HEK293T (cell line): ENCODE data around the gene ADPRHL1.

Source experiments
- BHLHE40 ChIP-seq: fragments of 450-650 bp; IDR thresholded peaks from 2 replicates; pipeline ENCODE4 v1.6.1; 2016; ENCODE audit warnings: mild to moderate bottlenecking, moderate library complexity, borderline replicate concordance
- ELF4 ChIP-seq: fragments of 450-650 bp; IDR thresholded peaks from 2 replicates; pipeline ENCODE4 v1.6.1; 2017; ENCODE audit warnings: antibody characterized with exemption
- FOXA1 ChIP-seq: fragments of 450-650 bp; IDR thresholded peaks from 2 replicates; pipeline ENCODE4 v1.6.1; 2016; ENCODE audit warnings: mild to moderate bottlenecking
- FOXK2 ChIP-seq: fragments of 450-650 bp; IDR thresholded peaks from 2 replicates; pipeline ENCODE4 v1.6.1; 2016; ENCODE audit warnings: mild to moderate bottlenecking
- LEF1 ChIP-seq: fragments of 450-650 bp; IDR thresholded peaks from 2 replicates; pipeline ENCODE4 v1.6.1; 2017; ENCODE audit warnings: mild to moderate bottlenecking, borderline replicate concordance
- NFRKB ChIP-seq: fragments of 450-650 bp; IDR thresholded peaks from 2 replicates; pipeline ENCODE4 v1.6.1; 2016; ENCODE audit warnings: mild to moderate bottlenecking, moderate library complexity
- SP1 ChIP-seq: fragments of 450-650 bp; IDR thresholded peaks from 2 replicates; pipeline ENCODE4 v1.6.1; 2017
- ZNF384 ChIP-seq: fragments of 450-650 bp; IDR thresholded peaks from 2 replicates; pipeline ENCODE4 v1.6.1; 2016

DNA sequence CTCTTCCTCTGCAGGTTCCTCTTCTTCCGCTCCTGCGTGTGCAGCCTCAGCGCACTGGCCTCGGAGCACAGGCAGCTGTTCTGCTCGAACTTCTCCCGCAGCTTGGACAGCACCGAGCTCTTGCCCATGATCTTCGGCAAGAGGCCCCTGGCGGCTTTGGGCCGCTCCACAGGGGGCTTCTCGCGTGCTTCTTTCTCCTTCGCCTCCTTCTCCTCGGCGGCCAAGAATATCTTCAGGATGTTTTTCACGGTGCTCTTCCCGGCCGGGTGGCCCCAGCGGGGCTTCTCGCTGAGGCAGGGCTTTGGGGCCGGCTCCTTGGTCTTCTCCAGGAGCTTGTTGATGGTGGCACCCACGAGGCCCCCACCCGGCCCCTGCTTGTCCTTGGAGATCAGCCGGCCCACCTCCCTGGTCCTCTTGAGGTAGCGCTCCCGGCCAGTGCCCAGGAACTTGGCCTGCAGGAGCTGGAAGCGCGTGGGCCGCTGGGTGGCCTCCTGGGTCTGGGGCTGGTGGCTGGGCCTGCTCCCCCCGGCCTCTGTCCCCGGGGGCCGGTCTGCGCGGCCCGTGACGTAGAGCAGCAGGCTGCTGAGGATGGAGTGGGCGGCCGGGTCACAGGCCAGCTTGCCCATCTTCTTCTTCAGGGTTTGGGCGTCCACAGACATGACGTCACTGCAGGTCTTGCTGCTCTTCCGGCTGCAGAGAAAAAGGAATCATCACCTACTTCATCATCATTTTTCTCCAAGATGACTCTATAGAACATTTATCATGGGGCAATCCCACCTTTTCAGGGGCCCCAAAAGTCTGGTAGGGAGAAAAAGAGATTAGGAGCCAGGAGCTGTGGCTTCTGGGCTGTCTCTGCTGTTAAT is 45.5 kb downstream of the ADPRHL1 start:
- no peak for TF ChIP-seq FOXA1
- no peak for TF ChIP-seq NFRKB
- no peak for TF ChIP-seq FOXK2
- TF ChIP-seq LEF1 = no peak
- no peak for TF ChIP-seq SP1
- no peak for TF ChIP-seq ELF4
- TF ChIP-seq ZNF384 = no peak
- TF ChIP-seq BHLHE40 = no peak
